PC-9 (cell line): ENCODE results near the gene SFMBT2. TPM values are rescaled to one million over a fixed set of nuclear protein-coding genes. Genes with fewer than 3 reads are reported as not detected.

Experiments
- BruUV-seq: library from RNA; stranded (reverse); fragments of 400-500 nt; replicated peaks from 2 replicates; lab custom pipeline; 2021; lab: Mats Ljungman, UMichigan
- CTCF ChIA-PET: fragments of 300-600 bp; sonication (Branson Sonifier 250); formaldehyde crosslinking; loops from one replicate; lab custom pipeline; 2022; ENCODE audit warnings: antibody characterized with exemption; lab: Charles Lee
- POLR2A ChIA-PET: fragments of 300-600 bp; sonication (Branson Sonifier 250); formaldehyde crosslinking; loops from one replicate; lab custom pipeline; 2022; ENCODE audit warnings: antibody characterized with exemption; ENCODE audit not compliant: unreplicated experiment; lab: Charles Lee
- DNase-seq, 2 experiments: peaks; one replicate each; pipeline versions ENCODE4 v3.0.0 to v3.0.0-alpha.2; 2015 to 2022; ENCODE audit warnings: mixed read lengths in 1 of 2
- H2AFZ ChIP-seq: fragments of 200-600 bp; sonication (generic); 2 replicates; pipeline ENCODE4 v1.8.1; 2017; ENCODE audit warnings: antibody characterized with exemption
- H3F3A ChIP-seq: fragments of 200-600 bp; sonication (generic); 2 replicates; pipeline ENCODE4 v1.8.1; 2017; ENCODE audit warnings: antibody characterized with exemption, mild to moderate bottlenecking, low read depth; ENCODE audit not compliant: insufficient read depth
- H3K27ac ChIP-seq: fragments of 200-600 bp; sonication (generic); 2 replicates; pipeline ENCODE4 v1.6.1; 2016; ENCODE audit warnings: mixed run types
- H3K27me3 ChIP-seq: fragments of 200-600 bp; sonication (generic); 2 replicates; pipeline ENCODE4 v1.6.1; 2016; ENCODE audit warnings: low read depth, mixed run types; ENCODE audit not compliant: insufficient read depth
- H3K36me3 ChIP-seq: fragments of 200-600 bp; sonication (generic); 2 replicates; pipeline ENCODE4 v1.6.1; 2016; ENCODE audit warnings: low read depth, mixed run types
- H3K4me1 ChIP-seq: fragments of 200-600 bp; sonication (generic); replicated peaks from 2 replicates; pipeline ENCODE4 v1.6.1; 2016; ENCODE audit warnings: mixed run types; ENCODE audit not compliant: insufficient read depth
- H3K4me2 ChIP-seq: fragments of 200-600 bp; sonication (generic); 2 replicates; pipeline ENCODE4 v1.6.1; 2017; ENCODE audit warnings: mixed run types
- H3K4me3 ChIP-seq: fragments of 200-600 bp; sonication (generic); 2 replicates; pipeline ENCODE4 v1.6.1; 2016; ENCODE audit warnings: mixed run types
- H3K79me2 ChIP-seq: fragments of 200-600 bp; sonication (generic); 2 replicates; pipeline ENCODE4 v1.6.1; 2017; ENCODE audit warnings: low read depth, mixed run types
- H3K9me2 ChIP-seq: fragments of 200-600 bp; sonication (generic); 2 replicates; pipeline ENCODE4 v1.8.1; 2017; ENCODE audit warnings: mild to moderate bottlenecking; ENCODE audit not compliant: insufficient read depth
- H3K9me3 ChIP-seq: fragments of 200-600 bp; sonication (generic); 2 replicates; pipeline ENCODE4 v1.8.1; 2016; ENCODE audit warnings: low read depth; ENCODE audit not compliant: insufficient read depth
- H4K20me1 ChIP-seq: fragments of 200-600 bp; sonication (generic); 2 replicates; pipeline ENCODE4 v1.8.1; 2017; ENCODE audit not compliant: insufficient read depth
- EZH2 ChIP-seq: fragments of 200-600 bp; sonication (generic); IDR thresholded peaks from 2 replicates; pipeline ENCODE4 v1.8.0; 2017; ENCODE audit warnings: antibody characterized with exemption, low read depth
- intact Hi-C: fragments of 100-400 bp; cut with micrococcal nuclease; formaldehyde crosslinking; loops from one replicate; pipeline ENCODE4 v1.10.0; 2022; ENCODE audit not compliant: unreplicated experiment
- total RNA-seq: library from RNA; stranded (reverse); gene quantifications from 2 replicates; pipeline ENCODE4 v1.2.3, GENCODE V29; 2021
- TF ChIP-seq, protein P1 (sequence below): fragments of 200-600 bp; sonication (generic); conservative IDR thresholded peaks from 2 replicates; pipeline ENCODE4 v1.6.1; 2017; ENCODE audit warnings: mixed run types, antibody characterized with exemption, mild to moderate bottlenecking, moderate library complexity

SFMBT2 gene
- total RNA-seq, 1 experiment from 2014 or later: 0.07 TPM

GRCh38 chr10:7423521-7423920, 12.7 kb upstream of the SFMBT2 start:
- H3K27me3 ChIP-seq: peaks cover 14% of the 10 kb centered on the region; the same call in 1 of the 2 replicates
- no peak overlapping the region for H2AFZ ChIP-seq
- CTCF ChIA-PET: no interaction called here
- H3K4me3 ChIP-seq: no peak overlapping the region
- TF ChIP-seq EZH2: no peak
- TF ChIP-seq, protein P1, sequence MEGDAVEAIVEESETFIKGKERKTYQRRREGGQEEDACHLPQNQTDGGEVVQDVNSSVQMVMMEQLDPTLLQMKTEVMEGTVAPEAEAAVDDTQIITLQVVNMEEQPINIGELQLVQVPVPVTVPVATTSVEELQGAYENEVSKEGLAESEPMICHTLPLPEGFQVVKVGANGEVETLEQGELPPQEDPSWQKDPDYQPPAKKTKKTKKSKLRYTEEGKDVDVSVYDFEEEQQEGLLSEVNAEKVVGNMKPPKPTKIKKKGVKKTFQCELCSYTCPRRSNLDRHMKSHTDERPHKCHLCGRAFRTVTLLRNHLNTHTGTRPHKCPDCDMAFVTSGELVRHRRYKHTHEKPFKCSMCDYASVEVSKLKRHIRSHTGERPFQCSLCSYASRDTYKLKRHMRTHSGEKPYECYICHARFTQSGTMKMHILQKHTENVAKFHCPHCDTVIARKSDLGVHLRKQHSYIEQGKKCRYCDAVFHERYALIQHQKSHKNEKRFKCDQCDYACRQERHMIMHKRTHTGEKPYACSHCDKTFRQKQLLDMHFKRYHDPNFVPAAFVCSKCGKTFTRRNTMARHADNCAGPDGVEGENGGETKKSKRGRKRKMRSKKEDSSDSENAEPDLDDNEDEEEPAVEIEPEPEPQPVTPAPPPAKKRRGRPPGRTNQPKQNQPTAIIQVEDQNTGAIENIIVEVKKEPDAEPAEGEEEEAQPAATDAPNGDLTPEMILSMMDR: no peak
- no peak for DNase-seq
- H3F3A ChIP-seq: no peaks in the 10 kb centered on the region
- no peaks in the 10 kb centered on the region for H4K20me1 ChIP-seq
- H3K4me1 ChIP-seq: no peaks in the 10 kb centered on the region
- intact Hi-C loops: no loop called here
- no peaks in the 10 kb centered on the region for H3K9me2 ChIP-seq
- H3K27ac ChIP-seq: no peak overlapping the region
- no peaks in the 10 kb centered on the region for H3K79me2 ChIP-seq
- H3K9me3 ChIP-seq: no peaks in the 10 kb centered on the region
- POLR2A ChIA-PET: no interaction called here
- no peaks in the 10 kb centered on the region for H3K36me3 ChIP-seq
- no peak overlapping the region for H3K4me2 ChIP-seq
- no TSS peak for BruUV-seq

DNA sequence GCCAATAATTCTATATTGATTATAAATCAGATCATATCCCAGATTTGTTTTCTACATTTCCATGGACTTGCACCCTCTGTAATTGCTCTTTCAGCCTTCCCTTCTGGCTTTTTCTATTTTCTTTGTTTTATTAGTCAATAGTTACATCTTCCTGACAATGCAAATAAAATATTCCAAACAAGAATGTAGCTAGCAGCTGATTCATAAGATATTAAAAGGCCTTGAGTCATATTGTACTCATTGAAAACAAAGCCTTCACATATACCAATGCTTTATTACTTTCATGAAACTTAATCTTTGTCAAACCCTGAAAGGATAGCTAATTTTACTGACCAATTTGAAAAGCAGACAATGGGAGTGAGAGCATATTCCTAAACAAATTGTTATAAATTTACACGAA, 10.7 kb upstream of the SFMBT2 start:
- H4K20me1 ChIP-seq: no peaks in the 10 kb centered on the region
- no peaks in the 10 kb centered on the region for H3K36me3 ChIP-seq
- no peak overlapping the region for H2AFZ ChIP-seq
- no peak overlapping the region for H3K4me2 ChIP-seq
- no peaks in the 10 kb centered on the region for H3K9me2 ChIP-seq
- TF ChIP-seq EZH2: no peak
- TF ChIP-seq, protein P1: no peak
- H3K4me3 ChIP-seq: no peak overlapping the region
- DNase-seq: no peak
- H3F3A ChIP-seq: no peaks in the 10 kb centered on the region
- peaks cover 14% of the 10 kb centered on the region; the same call in 1 of the 2 replicates for H3K27me3 ChIP-seq
- CTCF ChIA-PET: no interaction called here
- no peak overlapping the region for H3K27ac ChIP-seq
- H3K4me1 ChIP-seq: no peaks in the 10 kb centered on the region
- no peaks in the 10 kb centered on the region for H3K79me2 ChIP-seq
- H3K9me3 ChIP-seq: no peaks in the 10 kb centered on the region
- BruUV-seq: no TSS peak
- POLR2A ChIA-PET: no interaction called here
- intact Hi-C loops: no loop called here

- CTCF ChIA-PET: no interaction called here
- Histone ChIP-seq H4K20me1 (no peaks in the 10 kb centered on the region), H3K9me2 (no peaks in the 10 kb centered on the region), H2AFZ (no peak overlapping the region), H3F3A (no peaks in the 10 kb centered on the region), H3K36me3 (no peaks in the 10 kb centered on the region), H3K4me1 (no peaks in the 10 kb centered on the region), H3K27me3 (peaks cover 11% of the 10 kb centered on the region; the same call in 1 of the 2 replicates), H3K27ac (no peak overlapping the region), H3K9me3 (no peaks in the 10 kb centered on the region), H3K4me3 (no peak overlapping the region), H3K79me2 (no peaks in the 10 kb centered on the region), H3K4me2 (no peak overlapping the region)
- no peak for DNase-seq
- intact Hi-C loops: no loop called here
- POLR2A ChIA-PET: no interaction called here
- no TSS peak for BruUV-seq
- TF ChIP-seq, protein P1: no peak
- no peak for TF ChIP-seq EZH2
These were observed 9.2 kb upstream of the SFMBT2 start for GRCh38 chr10:7419998-7420397.
